ENCODE measurements around the gene NDUFS2. TPM values are rescaled to one million over a fixed set of nuclear protein-coding genes. Genes with fewer than 3 reads are reported as not detected.

NDUFS2 gene
- polyA plus RNA-seq, 1 experiment, result 150 TPM

DNA sequence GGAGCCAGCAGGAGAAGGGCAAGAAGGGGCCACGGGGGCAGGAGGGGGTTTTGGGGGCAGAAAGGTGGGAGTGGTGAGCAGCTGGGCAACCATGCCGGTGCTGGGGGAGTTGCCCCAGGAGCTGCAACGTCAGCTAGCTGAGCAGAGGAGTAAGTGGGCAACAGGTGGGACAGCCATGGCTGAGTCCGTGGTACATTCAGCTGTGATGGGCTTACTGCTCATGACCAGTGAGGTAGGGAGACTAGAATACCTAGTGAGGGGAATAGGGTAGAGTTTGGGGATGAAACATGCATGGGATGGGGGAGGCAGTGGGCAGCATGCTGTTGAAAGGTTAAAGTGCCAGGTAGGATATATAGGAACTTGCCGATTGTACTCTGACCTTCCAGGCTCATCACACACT is 40.5 kb upstream of the NDUFS2 start:
- TF ChIP-seq, protein P1, sequence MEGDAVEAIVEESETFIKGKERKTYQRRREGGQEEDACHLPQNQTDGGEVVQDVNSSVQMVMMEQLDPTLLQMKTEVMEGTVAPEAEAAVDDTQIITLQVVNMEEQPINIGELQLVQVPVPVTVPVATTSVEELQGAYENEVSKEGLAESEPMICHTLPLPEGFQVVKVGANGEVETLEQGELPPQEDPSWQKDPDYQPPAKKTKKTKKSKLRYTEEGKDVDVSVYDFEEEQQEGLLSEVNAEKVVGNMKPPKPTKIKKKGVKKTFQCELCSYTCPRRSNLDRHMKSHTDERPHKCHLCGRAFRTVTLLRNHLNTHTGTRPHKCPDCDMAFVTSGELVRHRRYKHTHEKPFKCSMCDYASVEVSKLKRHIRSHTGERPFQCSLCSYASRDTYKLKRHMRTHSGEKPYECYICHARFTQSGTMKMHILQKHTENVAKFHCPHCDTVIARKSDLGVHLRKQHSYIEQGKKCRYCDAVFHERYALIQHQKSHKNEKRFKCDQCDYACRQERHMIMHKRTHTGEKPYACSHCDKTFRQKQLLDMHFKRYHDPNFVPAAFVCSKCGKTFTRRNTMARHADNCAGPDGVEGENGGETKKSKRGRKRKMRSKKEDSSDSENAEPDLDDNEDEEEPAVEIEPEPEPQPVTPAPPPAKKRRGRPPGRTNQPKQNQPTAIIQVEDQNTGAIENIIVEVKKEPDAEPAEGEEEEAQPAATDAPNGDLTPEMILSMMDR (IDR thresholded peaks at IDR 0.05; ENCODE audit: low read depth, low read length), result no peak
- ChIA-PET CTCF (interaction anchor here (0.8 kb wide), 1 partner anchor 81 kb away, joined by 3 read pairs; no protein-coding TSS in a partner anchor), POLR2A (no interaction called here)
- Histone ChIP-seq H3K9me3 (ENCODE audit: control insufficient read depth, insufficient read depth, low read length) (no peaks in the 10 kb centered on the region; the same call in 1 of the 2 replicates), H3K27me3 (ENCODE audit: control insufficient read depth, insufficient read depth, low read length) (no peaks in the 10 kb centered on the region), H3K27ac (ENCODE audit: low read depth, low read length) (no peak overlapping the region), H3K4me3 (ENCODE audit: low read depth, low read length) (no peak overlapping the region)
- DNase-seq (ENCODE audit: low read depth, low spot score), result no peak

DNA sequence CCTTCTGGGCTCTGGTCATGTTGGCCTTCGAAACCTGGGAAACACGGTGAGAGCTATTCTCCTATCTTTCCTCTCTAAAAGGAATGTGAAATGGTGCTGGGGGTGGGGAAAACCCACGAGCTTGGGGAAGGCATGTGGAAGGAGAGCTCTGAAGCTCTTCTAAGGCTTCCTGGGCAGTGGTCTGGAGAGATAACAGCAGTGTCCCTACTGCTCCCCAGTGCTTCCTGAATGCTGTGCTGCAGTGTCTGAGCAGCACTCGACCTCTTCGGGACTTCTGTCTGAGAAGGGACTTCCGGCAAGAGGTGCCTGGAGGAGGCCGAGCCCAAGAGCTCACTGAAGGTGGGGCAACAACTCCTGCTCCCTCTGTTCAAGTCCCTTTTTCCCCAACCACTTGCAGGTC is 40.1 kb upstream of the NDUFS2 start:
- TF ChIP-seq, protein P1 (IDR thresholded peaks at IDR 0.05; ENCODE audit: low read depth, low read length), result no peak
- no peaks in the 10 kb centered on the region; the same call in 1 of the 2 replicates for H3K9me3 ChIP-seq (ENCODE audit: control insufficient read depth, insufficient read depth, low read length)
- POLR2A ChIA-PET, result no interaction called here
- CTCF ChIA-PET, result interaction anchor here (0.8 kb wide), 1 partner anchor 81 kb away, joined by 3 read pairs; no protein-coding TSS in a partner anchor
- H3K4me3 ChIP-seq (ENCODE audit: low read depth, low read length), result no peak overlapping the region
- H3K27ac ChIP-seq (ENCODE audit: low read depth, low read length), result no peak overlapping the region
- no peaks in the 10 kb centered on the region for H3K27me3 ChIP-seq (ENCODE audit: control insufficient read depth, insufficient read depth, low read length)
- no peak for DNase-seq (ENCODE audit: low read depth, low spot score)

DNA sequence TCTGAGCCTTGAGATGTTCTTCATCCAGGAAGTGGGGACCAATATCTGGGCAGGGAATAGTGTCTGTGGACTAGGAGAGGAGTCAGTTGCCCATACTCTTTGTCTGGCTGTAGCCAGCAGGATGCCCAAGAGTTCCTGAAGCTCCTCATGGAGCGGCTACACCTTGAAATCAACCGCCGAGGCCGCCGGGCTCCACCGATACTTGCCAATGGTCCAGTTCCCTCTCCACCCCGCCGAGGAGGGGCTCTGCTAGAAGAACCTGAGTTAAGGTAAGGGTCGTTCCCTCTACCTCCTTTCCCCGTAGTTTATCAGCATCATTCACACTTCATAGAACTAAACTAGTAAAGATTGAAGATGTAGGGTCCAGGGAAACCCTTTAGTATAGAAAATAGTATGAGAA is 39.4 kb upstream of the NDUFS2 start:
- no peaks in the 10 kb centered on the region; the same call in 1 of the 2 replicates for H3K9me3 ChIP-seq (ENCODE audit: control insufficient read depth, insufficient read depth, low read length)
- ChIA-PET POLR2A (no interaction called here), CTCF (no interaction called here)
- H3K4me3 ChIP-seq (ENCODE audit: low read depth, low read length), result no peak overlapping the region
- DNase-seq (ENCODE audit: low read depth, low spot score), result no peak
- H3K27me3 ChIP-seq (ENCODE audit: control insufficient read depth, insufficient read depth, low read length), result no peaks in the 10 kb centered on the region
- H3K27ac ChIP-seq (ENCODE audit: low read depth, low read length), result no peak overlapping the region
- TF ChIP-seq, protein P1 (IDR thresholded peaks at IDR 0.05; ENCODE audit: low read depth, low read length), result no peak

DNA sequence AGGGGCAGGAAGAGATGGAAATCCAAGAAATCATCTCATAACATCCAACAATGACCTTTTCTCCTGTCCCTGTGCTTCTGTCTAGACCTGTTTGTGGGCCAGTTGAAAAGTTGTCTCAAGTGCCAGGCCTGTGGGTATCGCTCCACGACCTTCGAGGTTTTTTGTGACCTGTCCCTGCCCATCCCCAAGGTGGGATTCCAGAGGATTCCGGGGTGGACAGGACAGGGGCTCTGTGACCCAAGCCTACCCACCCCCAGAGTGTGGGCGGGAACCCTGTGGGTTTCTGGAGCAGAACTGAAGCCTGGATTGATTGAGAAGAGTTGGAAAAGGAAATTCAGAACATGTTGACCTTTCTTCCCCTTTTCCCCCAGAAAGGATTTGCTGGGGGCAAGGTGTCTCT is 38.4 kb upstream of the NDUFS2 start:
- no peak for DNase-seq (ENCODE audit: low read depth, low spot score)
- H3K4me3 ChIP-seq (ENCODE audit: low read depth, low read length), result no peak overlapping the region
- POLR2A ChIA-PET, result no interaction called here

More for the DNA sequence above, 38.4 kb upstream of the NDUFS2 start:
- Histone ChIP-seq H3K27me3 (ENCODE audit: control insufficient read depth, insufficient read depth, low read length) (no peaks in the 10 kb centered on the region), H3K27ac (ENCODE audit: low read depth, low read length) (no peak overlapping the region), H3K9me3 (ENCODE audit: control insufficient read depth, insufficient read depth, low read length) (no peaks in the 10 kb centered on the region; the same call in 1 of the 2 replicates)
- CTCF ChIA-PET, result interaction anchor here (0.8 to 2.6 kb wide), 2 partner anchors 30 to 62 kb away, joined by 4 to 18 read pairs; partner anchors contain the start of gene TOMM40L
- TF ChIP-seq, protein P1 (IDR thresholded peaks at IDR 0.05; ENCODE audit: low read depth, low read length), result no peak

Measured in AG04450 (cell line).